Caki2 (cell line): Measurements from ENCODE around the gene GPR34. TPM values are rescaled to one million over a fixed set of nuclear protein-coding genes. Genes with fewer than 3 reads are reported as not detected.
"Not testable (repeated sequence)": the region's sequence is repeated elsewhere in the genome, so short reads cannot be mapped to it uniquely, and the experiment has no call there.

ENCODE experiments used
- DNase-seq: peaks from one replicate; pipeline ENCODE4 v3.0.0-alpha.2; 2015; ENCODE audit warnings: low read depth
- in situ Hi-C: cut with HindIII; loops from 2 replicates; pipeline ENCODE4 v1.10.0; 2016; ENCODE audit warnings: low sequenced_read_pairs, low pct_unique_long_range_greater_than_20kb, mixed read lengths
- total RNA-seq: library from RNA; depleted of rRNA; stranded (reverse); fragments of >200 nt; shearing (Covaris generic); gene quantifications from 2 replicates; pipeline ENCODE4 v1.2.3, GENCODE V29; 2014; ENCODE audit warnings: low replicate concordance; rRNA removed

GPR34 gene, protein sequence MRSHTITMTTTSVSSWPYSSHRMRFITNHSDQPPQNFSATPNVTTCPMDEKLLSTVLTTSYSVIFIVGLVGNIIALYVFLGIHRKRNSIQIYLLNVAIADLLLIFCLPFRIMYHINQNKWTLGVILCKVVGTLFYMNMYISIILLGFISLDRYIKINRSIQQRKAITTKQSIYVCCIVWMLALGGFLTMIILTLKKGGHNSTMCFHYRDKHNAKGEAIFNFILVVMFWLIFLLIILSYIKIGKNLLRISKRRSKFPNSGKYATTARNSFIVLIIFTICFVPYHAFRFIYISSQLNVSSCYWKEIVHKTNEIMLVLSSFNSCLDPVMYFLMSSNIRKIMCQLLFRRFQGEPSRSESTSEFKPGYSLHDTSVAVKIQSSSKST
- total RNA-seq = not detected in 2 replicates

GRCh38 chrX:41688835-41689234, at the start of gene GPR34:
Gene GPR34 (plus strand): TSS chrX:41688973. CDS start chrX:41695634, 6,661 bp downstream.
- DNase-seq = no peak
- in situ Hi-C loops = no loop called here

DNA sequence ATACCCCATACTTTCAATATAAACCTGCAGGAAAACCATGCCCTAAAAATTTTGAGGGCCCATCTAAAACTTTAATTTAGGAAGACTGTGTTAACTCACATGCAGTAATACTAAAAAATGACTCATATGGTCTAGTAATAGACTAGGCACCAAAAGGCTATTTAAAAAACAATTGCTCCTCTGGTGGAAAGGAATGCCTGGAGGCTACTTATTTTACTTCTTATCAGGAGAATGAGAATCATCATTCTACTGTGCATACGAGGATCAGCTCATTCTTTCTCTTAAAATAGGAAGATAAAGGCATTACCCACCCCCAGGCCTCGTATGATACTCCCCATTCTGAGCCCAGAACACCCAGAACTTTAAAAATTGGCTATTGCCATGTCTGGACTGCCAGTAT, 42.6 kb upstream of the GPR34 start:
- in situ Hi-C loops = not testable (repeated sequence)

GRCh38 chrX:41653125-41653524, 35.6 kb upstream of the GPR34 start:
- DNase-seq = no peak
- in situ Hi-C loops = no loop called here

More for the DNA sequence above, 42.6 kb upstream of the GPR34 start:
- DNase-seq = not testable (repeated sequence)

DNA sequence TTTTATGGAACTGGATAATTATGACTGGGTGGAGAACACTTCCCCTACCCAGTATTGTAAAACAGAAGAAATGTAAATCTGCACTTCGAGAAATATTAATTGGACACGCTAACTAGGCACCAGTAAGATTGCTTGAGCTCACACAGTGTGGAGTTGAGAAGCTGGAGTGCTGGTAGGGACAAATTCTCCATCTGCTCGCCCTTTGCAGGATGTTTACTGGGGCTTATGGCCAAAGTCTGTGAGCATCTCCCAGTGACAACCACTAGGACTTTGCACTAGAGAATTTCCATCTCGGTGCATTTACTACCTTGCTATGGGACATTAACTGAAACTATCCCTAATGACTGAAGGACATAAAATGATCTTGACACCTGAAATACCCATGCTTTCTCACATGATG, 33.7 kb upstream of the GPR34 start:
- in situ Hi-C loops = no loop called here
- DNase-seq = no peak

DNA sequence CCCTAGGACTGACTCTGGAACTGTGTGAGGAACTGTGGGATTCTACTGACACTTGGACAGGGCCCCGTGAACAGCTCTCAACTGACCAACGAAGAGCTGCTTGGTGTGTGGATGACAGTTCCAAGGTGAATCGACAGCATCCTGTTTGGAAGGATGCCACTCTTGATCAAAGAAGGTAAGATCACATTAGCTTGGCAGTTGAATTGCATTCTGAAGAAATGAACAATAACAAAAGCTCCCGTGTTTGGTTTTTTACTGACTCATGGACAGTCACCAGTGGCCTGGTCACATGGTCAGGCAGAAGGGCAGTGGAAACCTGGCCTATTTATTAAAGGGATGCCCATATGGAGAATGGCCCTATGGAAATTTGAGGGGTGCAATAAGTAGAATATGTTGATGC, 33.1 kb upstream of the GPR34 start:
- in situ Hi-C loops = no loop called here
- DNase-seq = peak; percentile 19

DNA sequence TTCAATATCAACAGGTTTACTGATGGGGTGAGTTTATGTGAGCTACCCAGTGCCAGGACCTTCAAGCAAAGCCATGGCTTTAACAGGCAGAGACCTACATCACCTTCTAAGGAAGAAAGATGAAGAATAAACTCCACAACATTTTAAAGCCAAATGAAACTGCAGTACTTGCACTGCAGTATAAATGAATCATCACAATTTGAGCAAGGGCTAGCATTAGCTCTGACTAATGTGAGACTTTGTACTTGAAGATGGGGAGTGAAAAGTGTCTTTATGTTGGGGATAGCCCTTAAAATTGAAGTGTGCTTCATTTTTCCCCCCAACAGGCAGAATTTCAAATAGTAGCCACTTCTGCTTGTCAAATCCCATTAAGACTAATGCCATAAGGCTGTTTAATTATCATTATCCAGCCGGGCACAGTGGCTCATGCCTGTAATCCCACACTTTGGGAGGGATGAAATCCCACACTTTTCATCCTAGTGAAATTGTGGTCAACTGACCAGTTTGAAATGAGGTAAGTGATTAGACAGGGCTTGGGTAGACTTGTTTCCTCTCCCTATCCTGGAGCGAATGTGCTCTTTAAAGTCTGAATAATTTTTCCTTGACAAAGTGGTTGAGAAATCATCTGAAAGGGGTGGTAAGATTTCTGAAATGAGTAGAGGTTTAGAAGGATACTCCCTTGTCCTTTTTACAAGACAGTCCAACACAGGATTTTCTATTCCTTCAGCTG, 27.2 kb upstream of the GPR34 start:
- DNase-seq = no peak
- in situ Hi-C loops = no loop called here

GRCh38 chrX:41664375-41664901, 24.3 kb upstream of the GPR34 start:
- no peak for DNase-seq
- in situ Hi-C loops = no loop called here

DNA sequence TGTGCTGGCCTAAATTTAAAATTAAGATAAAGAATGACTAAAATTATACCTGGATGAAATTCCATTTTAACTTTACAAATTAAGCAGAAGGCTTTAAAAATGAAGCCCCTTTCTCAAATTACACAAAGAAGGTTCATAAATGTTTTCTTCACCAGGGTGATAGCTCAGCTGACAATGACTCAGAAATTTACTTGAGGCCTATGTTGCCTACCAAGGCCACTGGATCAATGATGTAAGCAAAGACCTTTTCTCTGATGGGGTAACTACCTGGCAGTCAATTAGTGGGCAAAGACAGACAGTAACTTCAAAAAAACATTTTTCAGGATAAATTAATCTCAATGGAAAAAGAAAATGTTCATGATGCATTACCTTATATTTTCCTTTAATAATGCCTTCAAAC, 23.9 kb upstream of the GPR34 start:
- in situ Hi-C loops = no loop called here
- DNase-seq = no peak

GRCh38 chrX:41665686-41666085, 23.1 kb upstream of the GPR34 start:
- in situ Hi-C loops = no loop called here

DNA sequence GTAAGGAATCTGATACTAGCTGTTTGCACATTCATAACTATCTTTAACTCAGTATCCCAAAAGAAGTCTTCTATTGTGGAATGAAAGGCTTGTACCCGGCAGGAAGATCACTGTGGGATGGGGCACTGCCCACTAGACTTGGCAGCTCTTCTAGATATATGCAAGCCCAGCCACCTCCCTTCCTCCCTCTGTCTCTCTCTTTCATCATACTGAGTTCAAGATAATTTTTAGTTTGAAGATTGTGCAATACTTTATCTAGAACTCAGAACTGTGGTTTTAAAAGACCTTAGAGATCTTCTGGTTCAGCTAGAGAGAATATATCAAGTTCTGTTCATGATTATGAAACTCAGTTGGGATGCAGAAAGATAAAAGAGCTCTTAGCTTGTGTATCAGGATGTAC, 22.5 kb upstream of the GPR34 start:
- no peak for DNase-seq
- in situ Hi-C loops = no loop called here

More at GRCh38 chrX:41665686-41666085, 23.1 kb upstream of the GPR34 start:
- DNase-seq = no peak

DNA sequence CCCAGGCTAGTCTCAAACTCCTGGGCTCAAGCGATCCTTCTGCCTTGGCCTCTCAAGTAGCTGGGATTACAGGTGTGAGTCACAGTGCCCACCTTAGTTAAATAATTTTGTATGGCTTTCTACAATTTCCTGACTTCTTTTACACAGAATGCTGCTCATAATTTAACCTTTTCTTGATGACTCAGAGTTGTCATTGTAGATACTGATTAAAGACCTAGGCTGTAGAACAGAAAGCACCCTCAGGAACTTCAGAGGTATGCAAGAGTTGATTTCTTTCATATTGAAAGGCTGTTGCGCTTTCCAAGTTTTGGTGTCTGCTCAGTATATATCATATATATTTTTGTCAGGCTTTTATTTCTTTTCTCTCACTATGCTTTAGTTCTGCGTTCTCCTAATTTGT, 21.1 kb upstream of the GPR34 start:
- in situ Hi-C loops = no loop called here
- no peak for DNase-seq

DNA sequence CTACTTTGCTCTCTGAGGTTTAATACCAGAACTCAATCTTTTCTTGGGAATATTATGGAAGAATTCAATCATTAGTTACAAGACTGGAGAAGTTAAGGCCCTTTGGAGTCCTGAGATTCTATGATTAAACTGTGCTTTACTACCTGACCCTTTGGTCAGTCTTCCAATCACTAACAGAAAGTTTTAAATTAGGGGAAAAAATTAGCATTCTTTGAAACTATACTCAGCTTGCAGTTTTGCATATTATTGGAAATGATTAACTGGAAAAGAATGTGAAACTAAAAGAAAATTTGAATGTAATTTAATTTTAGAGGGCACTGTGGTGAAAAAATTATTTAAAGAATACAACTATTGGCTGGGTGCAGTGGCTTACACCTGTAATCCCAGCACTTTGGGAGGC, 18.7 kb upstream of the GPR34 start:
- no peak for DNase-seq
- in situ Hi-C loops = no loop called here

DNA sequence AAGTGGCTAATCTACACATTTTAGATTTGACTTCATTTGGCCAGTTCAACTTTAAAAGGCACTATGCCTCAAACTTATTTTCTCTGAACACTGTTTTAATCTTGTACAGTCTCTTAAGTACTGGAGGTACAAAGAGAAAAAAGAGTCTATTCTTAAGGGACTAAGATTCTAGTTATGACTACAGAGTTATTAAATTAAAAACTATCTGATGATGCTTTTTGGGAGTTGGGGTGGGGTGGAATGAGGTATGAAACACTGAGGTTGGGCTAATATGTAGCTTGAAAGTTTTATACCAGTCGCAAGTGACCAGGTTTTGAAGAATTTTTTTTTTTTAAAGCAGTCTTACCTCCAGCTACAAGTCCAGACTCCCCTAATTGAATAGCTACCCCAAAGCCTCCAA, 17.7 kb upstream of the GPR34 start:
- in situ Hi-C loops = no loop called here
- DNase-seq = no peak

- no peak for DNase-seq
- in situ Hi-C loops = no loop called here
These were observed 16.1 kb upstream of the GPR34 start for GRCh38 chrX:41672643-41673042.

GRCh38 chrX:41676361-41676760, 12.4 kb upstream of the GPR34 start:
- in situ Hi-C loops, DNase-seq: not testable (repeated sequence)

- in situ Hi-C loops = no loop called here
- DNase-seq = no peak
These were observed 11.4 kb upstream of the GPR34 start for GRCh38 chrX:41677183-41678060.

GRCh38 chrX:41684138-41684537, 4.6 kb upstream of the GPR34 start:
- no peak for DNase-seq
- in situ Hi-C loops = no loop called here

- no peak for DNase-seq
- in situ Hi-C loops = no loop called here
These were observed 3.8 kb upstream of the GPR34 start for GRCh38 chrX:41684940-41685339.
